Esophagus muscularis mucosa (tissue), 4 donors: ENCODE results near the gene NBL1. TPM values are rescaled to one million over a fixed set of nuclear protein-coding genes. Genes with fewer than 3 reads are reported as not detected.

Source experiments
- DNase-seq: peaks from one replicate; pipeline ENCODE4 v3.0.0-alpha.2; 2017; ENCODE audit errors: extremely low spot score
- H3K27ac ChIP-seq, 4 donors: fragments of 200-600 bp; sonication (generic); replicated peaks in 1 of 4; 1 replicate in 3 of 4; 2 replicates in 1 of 4; pipeline ENCODE4 v1.5.1; 2016 to 2019; ENCODE audit warnings: mild to moderate bottlenecking in 1 of 4
- H3K27me3 ChIP-seq, 4 donors: fragments of 200-600 bp; sonication (generic); one replicate each; pipeline versions ENCODE4 v1.5.1 to v1.6.0; 2016 to 2019
- H3K36me3 ChIP-seq, 4 donors: fragments of 200-600 bp; sonication (generic); one replicate each; pipeline ENCODE4 v1.5.1; 2016 to 2019
- H3K4me1 ChIP-seq, 4 donors: fragments of 200-600 bp; sonication (generic); one replicate each; pipeline ENCODE4 v1.5.1; 2016 to 2019
- H3K4me3 ChIP-seq, 4 donors: fragments of 200-600 bp; sonication (generic); 1 replicate in 2 of 4; 2 replicates in 2 of 4; pipeline ENCODE4 v1.5.1; 2016 to 2019; ENCODE audit warnings: mild to moderate bottlenecking in 4 of 4, moderate library complexity in 1 of 4
- H3K9me3 ChIP-seq, 4 donors: fragments of 200-600 bp; sonication (generic); 1 replicate in 3 of 4; 2 replicates in 1 of 4; pipeline ENCODE4 v1.5.1; 2016 to 2019
- EP300 ChIP-seq: sonication (generic); formaldehyde crosslinking; IDR thresholded peaks from one replicate; pipeline ENCODE4 v1.6.1; 2017; ENCODE audit warnings: antibody characterized with exemption
- POLR2A ChIP-seq: fragments of 450-650 bp; IDR thresholded peaks from one replicate; pipeline ENCODE4 v1.6.1; 2017; ENCODE audit warnings: antibody characterized with exemption, moderate library complexity, mild to moderate bottlenecking, low read depth
- POLR2AphosphoS5 ChIP-seq, 2 donors: sonication (generic); formaldehyde crosslinking; IDR thresholded peaks; one replicate each; pipeline ENCODE4 v1.6.1; 2017; ENCODE audit warnings: antibody characterized with exemption in 2 of 2
- WGBS: methylation state at CpG from one replicate; pipeline ENCODE4 v1.1.5; 2018; 5-methylcytosine and 5-hydroxymethylcytosine counted together
- intact Hi-C: fragments of 100-400 bp; cut with DNase I; formaldehyde crosslinking; loops from one replicate; pipeline ENCODE4 v1.15.1; 2023
- total RNA-seq, 4 donors: library from RNA; depleted of rRNA; stranded (reverse); fragments of >200 nt; gene quantifications; one replicate each; pipeline versions ENCODE4 v1.1.0 to v1.2.1, GENCODE V29; 2016
- TF ChIP-seq, protein P1 (sequence below), 3 experiments: fragments of 200-600 bp in 2 of 3; fragments of 450-650 bp in 1 of 3; sonication (generic) in 2 of 3; IDR thresholded peaks; one replicate each; pipeline ENCODE4 v1.5.1; 2017 to 2019; ENCODE audit warnings: antibody characterized with exemption in 3 of 3, mild to moderate bottlenecking in 2 of 3, moderate library complexity in 1 of 3

The NBL1 gene
- total RNA-seq, 4 donors from 2014 or later = 194 to 469 (median 307) TPM

DNA sequence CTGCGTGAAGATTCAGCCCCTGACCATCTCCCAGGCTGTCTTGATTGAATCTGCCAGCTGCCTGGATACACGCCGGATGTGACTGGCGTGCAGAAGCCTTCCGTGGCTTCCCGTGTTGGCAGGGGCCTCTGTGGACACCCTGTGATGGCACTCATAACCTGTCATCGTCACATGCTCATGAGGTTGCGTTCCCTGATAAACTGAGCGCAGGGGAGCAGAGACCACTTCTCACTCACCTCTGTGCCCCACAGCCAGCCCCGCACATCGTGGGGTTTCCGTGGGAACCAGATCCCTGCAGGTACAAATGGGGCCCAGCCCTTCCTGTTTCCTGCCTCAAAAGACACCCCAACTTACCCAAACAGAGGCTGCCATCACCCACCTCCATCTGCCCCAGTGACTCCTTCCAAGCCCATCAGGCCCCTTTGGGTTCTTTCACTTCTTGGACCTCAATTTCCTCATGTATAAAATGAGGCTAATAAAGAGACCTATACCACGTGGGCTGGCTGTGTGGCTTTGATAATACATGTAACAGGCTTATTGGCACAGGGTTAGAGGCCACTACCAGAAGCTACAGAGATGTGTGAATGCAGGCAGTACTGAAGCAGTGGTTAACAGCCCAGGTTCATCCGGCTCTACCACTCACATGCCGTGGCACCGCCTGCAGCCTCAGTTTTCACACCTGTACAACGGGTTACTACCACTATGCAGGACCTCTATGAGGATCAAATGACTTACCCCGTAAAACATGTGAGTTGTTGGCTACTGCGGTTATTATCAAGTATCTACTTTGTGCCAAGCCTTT is 44.1 kb downstream of the NBL1 start:
- H3K36me3 ChIP-seq = peaks cover 15 to 89% (median 45%) of the 10 kb centered on the region in 4 donors

DNA sequence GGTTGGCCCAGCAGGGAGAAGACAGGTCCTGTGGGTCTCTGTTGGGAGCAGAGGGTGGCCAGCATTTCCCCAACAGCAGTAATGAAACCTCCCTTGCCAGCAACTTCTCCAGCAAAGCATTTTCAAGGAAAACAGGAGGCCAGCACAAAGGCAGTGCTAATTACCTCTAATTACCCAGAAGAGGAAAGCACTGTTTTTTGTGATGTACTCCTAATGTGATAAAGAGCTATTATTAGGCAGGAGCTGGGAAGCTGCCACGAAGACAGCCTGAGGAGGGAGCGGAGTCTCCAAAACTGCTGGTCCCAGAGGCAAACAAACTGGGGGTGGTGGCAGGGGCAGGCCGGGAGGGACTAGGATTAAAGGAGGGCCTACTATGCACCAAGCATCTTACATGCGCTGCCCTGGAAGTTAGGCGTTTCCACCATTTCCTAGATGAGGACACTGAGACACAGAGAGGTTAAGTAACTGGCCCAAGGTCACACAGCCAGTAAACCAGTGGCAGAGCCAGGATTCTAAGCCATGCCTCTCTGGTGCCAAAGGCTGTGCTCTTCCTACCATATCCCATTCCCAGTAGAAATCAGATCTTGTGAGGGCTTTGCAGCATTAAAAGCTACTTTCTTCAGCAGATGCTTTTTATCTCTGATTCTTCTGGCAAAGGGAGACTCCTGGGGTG is 45.1 kb downstream of the NBL1 start:
- H3K36me3 ChIP-seq = peaks cover 20 to 97% (median 55%) of the 10 kb centered on the region in 4 donors
- WGBS = 69% methylated on average over 5 of the region's 5 CpGs
- no peak for DNase-seq
- H3K9me3 ChIP-seq = no peaks in the 10 kb centered on the region
- H3K4me3 ChIP-seq = no peak overlapping the region
- H3K27me3 ChIP-seq = no peaks in the 10 kb centered on the region
- intact Hi-C loops = no loop called here
- H3K27ac ChIP-seq = no peak overlapping the region
- TF ChIP-seq EP300 = no peak
- TF ChIP-seq POLR2AphosphoS5 (IDR thresholded peaks at IDR 0.05) = no peak
- peaks cover 0 to 4% (median 0%) of the 10 kb centered on the region in 4 donors for H3K4me1 ChIP-seq

More for the DNA sequence above, 44.1 kb downstream of the NBL1 start:
- 83% methylated on average over 19 of the region's 19 CpGs for WGBS
- Histone ChIP-seq H3K27ac (no peak overlapping the region), H3K9me3 (no peaks in the 10 kb centered on the region), H3K4me3 (no peak overlapping the region), H3K4me1 (peaks cover 0 to 4% (median 0%) of the 10 kb centered on the region in 4 donors), H3K27me3 (no peaks in the 10 kb centered on the region)
- DNase-seq = no peak
- TF ChIP-seq POLR2AphosphoS5 (IDR thresholded peaks at IDR 0.05) (no peak), POLR2A (no peak), EP300 (no peak)
- TF ChIP-seq, protein P1, sequence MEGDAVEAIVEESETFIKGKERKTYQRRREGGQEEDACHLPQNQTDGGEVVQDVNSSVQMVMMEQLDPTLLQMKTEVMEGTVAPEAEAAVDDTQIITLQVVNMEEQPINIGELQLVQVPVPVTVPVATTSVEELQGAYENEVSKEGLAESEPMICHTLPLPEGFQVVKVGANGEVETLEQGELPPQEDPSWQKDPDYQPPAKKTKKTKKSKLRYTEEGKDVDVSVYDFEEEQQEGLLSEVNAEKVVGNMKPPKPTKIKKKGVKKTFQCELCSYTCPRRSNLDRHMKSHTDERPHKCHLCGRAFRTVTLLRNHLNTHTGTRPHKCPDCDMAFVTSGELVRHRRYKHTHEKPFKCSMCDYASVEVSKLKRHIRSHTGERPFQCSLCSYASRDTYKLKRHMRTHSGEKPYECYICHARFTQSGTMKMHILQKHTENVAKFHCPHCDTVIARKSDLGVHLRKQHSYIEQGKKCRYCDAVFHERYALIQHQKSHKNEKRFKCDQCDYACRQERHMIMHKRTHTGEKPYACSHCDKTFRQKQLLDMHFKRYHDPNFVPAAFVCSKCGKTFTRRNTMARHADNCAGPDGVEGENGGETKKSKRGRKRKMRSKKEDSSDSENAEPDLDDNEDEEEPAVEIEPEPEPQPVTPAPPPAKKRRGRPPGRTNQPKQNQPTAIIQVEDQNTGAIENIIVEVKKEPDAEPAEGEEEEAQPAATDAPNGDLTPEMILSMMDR (IDR thresholded peaks at IDR 0.05) = no peak
- intact Hi-C loops = no loop called here

DNA sequence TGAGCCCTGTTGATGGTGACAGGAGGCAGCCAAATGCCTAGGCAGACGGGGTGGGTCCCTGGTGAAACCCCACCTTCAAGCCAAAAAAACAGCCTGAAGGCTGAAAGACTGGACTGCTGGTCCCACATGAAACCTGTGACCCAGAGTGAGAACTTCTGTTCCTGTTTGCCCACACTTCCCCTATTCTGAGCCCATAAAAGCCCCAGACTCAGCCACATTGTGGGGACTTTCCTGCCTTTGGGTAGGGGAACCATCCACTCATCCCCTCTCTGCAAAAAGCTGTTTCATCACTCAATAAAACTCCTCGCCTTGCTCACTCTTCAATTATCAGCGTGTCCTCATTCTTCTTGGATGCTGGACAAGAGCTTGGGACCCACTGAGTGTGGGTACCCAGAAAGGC is 45.7 kb downstream of the NBL1 start:
- no peak for DNase-seq
- Histone ChIP-seq H3K9me3 (no peaks in the 10 kb centered on the region), H3K4me1 (peaks cover 0 to 4% (median 0%) of the 10 kb centered on the region in 4 donors), H3K36me3 (peaks cover 26 to 97% (median 59%) of the 10 kb centered on the region in 4 donors), H3K27me3 (no peaks in the 10 kb centered on the region), H3K27ac (no peak overlapping the region), H3K4me3 (no peak overlapping the region)
- intact Hi-C loops = no loop called here
- 95% methylated on average over 2 of the region's 3 CpGs for WGBS
- TF ChIP-seq POLR2AphosphoS5 (IDR thresholded peaks at IDR 0.05) = no peak
- TF ChIP-seq, protein P1 (IDR thresholded peaks at IDR 0.05) = no peak
- no peak for TF ChIP-seq POLR2A

DNA sequence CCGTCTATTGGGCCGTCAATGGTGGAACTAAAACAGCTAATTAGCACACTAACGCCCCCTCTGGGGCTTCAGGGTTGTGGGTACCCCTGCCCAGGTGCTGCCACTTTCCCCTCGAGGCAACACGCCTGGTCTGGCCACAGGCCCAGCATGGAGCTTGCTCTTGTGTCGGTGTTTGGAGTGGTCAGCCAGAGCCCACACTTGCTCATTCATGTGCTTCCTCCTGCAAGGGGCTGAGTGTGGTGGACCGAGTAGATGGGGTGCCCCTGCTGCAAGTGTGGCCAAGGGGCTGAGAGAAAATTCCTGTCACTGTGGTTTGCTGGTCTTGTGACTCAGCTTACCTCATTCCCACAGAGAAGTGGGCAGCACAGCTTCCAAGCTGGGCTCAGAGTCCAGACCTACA is 46.2 kb downstream of the NBL1 start:
- Histone ChIP-seq H3K36me3 (peaks cover 28 to 97% (median 62%) of the 10 kb centered on the region in 4 donors), H3K27me3 (no peaks in the 10 kb centered on the region), H3K27ac (no peak overlapping the region), H3K4me1 (peaks cover 0 to 4% (median 0%) of the 10 kb centered on the region in 4 donors), H3K4me3 (no peak overlapping the region), H3K9me3 (no peaks in the 10 kb centered on the region)
- intact Hi-C loops = no loop called here
- no peak for TF ChIP-seq POLR2A
- TF ChIP-seq, protein P1 (IDR thresholded peaks at IDR 0.05) = no peak
- no peak for TF ChIP-seq EP300
- TF ChIP-seq POLR2AphosphoS5 (IDR thresholded peaks at IDR 0.05) = no peak
- DNase-seq = no peak
- 80% methylated on average over 7 of the region's 7 CpGs for WGBS

DNA sequence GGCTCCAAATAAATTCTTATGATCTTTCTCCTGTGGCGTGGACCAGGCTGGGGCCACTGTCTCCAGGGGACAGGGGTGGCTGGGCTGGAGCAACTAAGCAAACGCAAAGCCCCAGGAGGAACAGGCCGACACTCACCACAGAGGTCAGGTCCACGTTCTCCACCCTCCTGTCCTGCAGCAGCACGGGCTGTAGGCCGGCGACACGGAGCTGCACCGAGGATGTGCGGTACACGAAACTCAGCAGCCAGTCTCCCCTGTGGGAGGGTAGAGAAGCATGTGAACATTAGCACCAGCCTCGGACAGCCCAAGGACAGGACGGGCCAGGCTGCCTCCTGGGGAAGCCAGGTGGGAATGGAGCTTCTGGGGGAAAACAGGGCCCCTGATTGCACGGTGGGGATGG is 50.2 kb downstream of the NBL1 start:
- H3K27me3 ChIP-seq = no peaks in the 10 kb centered on the region
- H3K9me3 ChIP-seq = no peaks in the 10 kb centered on the region
- H3K27ac ChIP-seq = no peak overlapping the region
- H3K36me3 ChIP-seq = peaks cover 23 to 91% (median 54%) of the 10 kb centered on the region in 4 donors
- intact Hi-C loops = no loop called here
- no peak overlapping the region for H3K4me3 ChIP-seq
- no peaks in the 10 kb centered on the region for H3K4me1 ChIP-seq
- WGBS = 77% methylated on average over 14 of the region's 14 CpGs
- no peak for TF ChIP-seq POLR2A
- no peak for TF ChIP-seq POLR2AphosphoS5 (IDR thresholded peaks at IDR 0.05)
- TF ChIP-seq, protein P1 (IDR thresholded peaks at IDR 0.05) = no peak
- no peak for TF ChIP-seq EP300
- no peak for DNase-seq
